SK-N-SH treated with all-trans-retinoic acid at 6 μM for 48 hours (cell line): ENCODE results near the gene TSGA10IP.

Experiments used
- BACH2 ChIP-seq: fragments of 250-450 bp; sonication (Bioruptor Pico); IDR thresholded peaks from 2 replicates; pipeline ENCODE4 v1.9.0; 2021; ENCODE audit warnings: mild to moderate bottlenecking, borderline replicate concordance
- SNAI2 ChIP-seq: fragments of 250-450 bp; sonication (Bioruptor Pico); IDR thresholded peaks from 2 replicates; pipeline ENCODE4 v1.5.0; 2020; ENCODE audit warnings: mild to moderate bottlenecking, moderate library complexity
- ZC3H10 ChIP-seq: fragments of 250-450 bp; sonication (Bioruptor Pico); IDR thresholded peaks from 2 replicates; pipeline ENCODE4 v1.5.1; 2021; ENCODE audit warnings: mild to moderate bottlenecking, moderate library complexity
- ZFP30 ChIP-seq: fragments of 450-650 bp; formaldehyde crosslinking; IDR thresholded peaks from 2 replicates; pipeline ENCODE4 v1.5.0; 2022; ENCODE audit warnings: mild to moderate bottlenecking, moderate library complexity
- ZNF8 ChIP-seq: fragments of 450-650 bp; formaldehyde crosslinking; IDR thresholded peaks from 2 replicates; pipeline ENCODE4 v1.5.0; 2020; ENCODE audit warnings: mild to moderate bottlenecking, moderate library complexity
- TF ChIP-seq, protein P1 (sequence below): fragments of 250-450 bp; sonication (Bioruptor Pico); IDR thresholded peaks from 2 replicates; pipeline ENCODE4 v1.8.0; 2020; ENCODE audit warnings: mild to moderate bottlenecking, moderate library complexity, borderline replicate concordance
- TF ChIP-seq, protein P2 (sequence below): fragments of 250-450 bp; sonication (Bioruptor Pico); IDR thresholded peaks from 2 replicates; pipeline ENCODE4 v1.8.0; 2021; ENCODE audit warnings: low read depth, mild to moderate bottlenecking, moderate library complexity, borderline replicate concordance
- TF ChIP-seq, protein P3 (sequence below): fragments of 250-450 bp; sonication (Bioruptor Pico); IDR thresholded peaks from 2 replicates; pipeline ENCODE4 v1.5.1; 2020; ENCODE audit warnings: low read depth, mild to moderate bottlenecking, moderate library complexity

DNA sequence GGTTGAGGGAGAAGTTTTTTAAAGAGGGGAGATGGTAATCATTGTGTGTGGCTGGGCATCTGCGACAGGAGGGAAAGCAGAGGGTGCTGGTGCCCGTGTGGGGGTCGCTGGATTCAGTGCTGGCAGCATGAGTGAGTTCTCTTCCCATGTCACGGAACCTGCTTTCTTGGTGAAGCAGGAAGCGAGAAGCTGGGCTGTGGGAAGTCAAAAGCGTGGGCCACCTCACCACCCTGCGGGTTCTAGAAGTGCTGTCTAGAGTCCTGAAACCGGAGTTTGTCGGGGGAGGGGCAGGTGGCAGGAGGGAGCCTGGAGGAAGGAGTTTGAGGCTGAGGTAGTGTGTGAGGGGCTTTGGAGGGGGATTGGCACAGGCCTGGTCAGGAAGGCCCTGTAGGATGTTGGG, 30.5 kb downstream of the TSGA10IP start:
- TF ChIP-seq ZNF8 (CRISPR knock-in tag), result no peak
- TF ChIP-seq, protein P1, sequence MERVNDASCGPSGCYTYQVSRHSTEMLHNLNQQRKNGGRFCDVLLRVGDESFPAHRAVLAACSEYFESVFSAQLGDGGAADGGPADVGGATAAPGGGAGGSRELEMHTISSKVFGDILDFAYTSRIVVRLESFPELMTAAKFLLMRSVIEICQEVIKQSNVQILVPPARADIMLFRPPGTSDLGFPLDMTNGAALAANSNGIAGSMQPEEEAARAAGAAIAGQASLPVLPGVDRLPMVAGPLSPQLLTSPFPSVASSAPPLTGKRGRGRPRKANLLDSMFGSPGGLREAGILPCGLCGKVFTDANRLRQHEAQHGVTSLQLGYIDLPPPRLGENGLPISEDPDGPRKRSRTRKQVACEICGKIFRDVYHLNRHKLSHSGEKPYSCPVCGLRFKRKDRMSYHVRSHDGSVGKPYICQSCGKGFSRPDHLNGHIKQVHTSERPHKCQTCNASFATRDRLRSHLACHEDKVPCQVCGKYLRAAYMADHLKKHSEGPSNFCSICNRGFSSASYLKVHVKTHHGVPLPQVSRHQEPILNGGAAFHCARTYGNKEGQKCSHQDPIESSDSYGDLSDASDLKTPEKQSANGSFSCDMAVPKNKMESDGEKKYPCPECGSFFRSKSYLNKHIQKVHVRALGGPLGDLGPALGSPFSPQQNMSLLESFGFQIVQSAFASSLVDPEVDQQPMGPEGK (CRISPR knock-in tag), result no peak
- TF ChIP-seq ZFP30, result no peak
- TF ChIP-seq, protein P2, sequence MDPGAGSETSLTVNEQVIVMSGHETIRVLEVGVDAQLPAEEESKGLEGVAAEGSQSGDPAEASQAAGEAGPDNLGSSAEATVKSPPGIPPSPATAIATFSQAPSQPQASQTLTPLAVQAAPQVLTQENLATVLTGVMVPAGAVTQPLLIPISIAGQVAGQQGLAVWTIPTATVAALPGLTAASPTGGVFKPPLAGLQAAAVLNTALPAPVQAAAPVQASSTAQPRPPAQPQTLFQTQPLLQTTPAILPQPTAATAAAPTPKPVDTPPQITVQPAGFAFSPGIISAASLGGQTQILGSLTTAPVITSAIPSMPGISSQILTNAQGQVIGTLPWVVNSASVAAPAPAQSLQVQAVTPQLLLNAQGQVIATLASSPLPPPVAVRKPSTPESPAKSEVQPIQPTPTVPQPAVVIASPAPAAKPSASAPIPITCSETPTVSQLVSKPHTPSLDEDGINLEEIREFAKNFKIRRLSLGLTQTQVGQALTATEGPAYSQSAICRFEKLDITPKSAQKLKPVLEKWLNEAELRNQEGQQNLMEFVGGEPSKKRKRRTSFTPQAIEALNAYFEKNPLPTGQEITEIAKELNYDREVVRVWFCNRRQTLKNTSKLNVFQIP (CRISPR knock-in tag), result no peak
- TF ChIP-seq, protein P3, sequence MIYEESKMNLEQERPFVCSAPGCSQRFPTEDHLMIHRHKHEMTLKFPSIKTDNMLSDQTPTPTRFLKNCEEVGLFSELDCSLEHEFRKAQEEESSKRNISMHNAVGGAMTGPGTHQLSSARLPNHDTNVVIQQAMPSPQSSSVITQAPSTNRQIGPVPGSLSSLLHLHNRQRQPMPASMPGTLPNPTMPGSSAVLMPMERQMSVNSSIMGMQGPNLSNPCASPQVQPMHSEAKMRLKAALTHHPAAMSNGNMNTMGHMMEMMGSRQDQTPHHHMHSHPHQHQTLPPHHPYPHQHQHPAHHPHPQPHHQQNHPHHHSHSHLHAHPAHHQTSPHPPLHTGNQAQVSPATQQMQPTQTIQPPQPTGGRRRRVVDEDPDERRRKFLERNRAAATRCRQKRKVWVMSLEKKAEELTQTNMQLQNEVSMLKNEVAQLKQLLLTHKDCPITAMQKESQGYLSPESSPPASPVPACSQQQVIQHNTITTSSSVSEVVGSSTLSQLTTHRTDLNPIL (CRISPR knock-in tag), result no peak
- TF ChIP-seq ZC3H10 (CRISPR knock-in tag), result no peak
- TF ChIP-seq BACH2, result no peak
- no peak for TF ChIP-seq SNAI2 (CRISPR knock-in tag)
